NB4 (cell line): ENCODE data around the gene ESCO1.

Experiments used
- CTCF ChIP-seq: IDR thresholded peaks from one replicate; pipeline ENCODE4 v1.5.1; 2012; ENCODE audit warnings: low read depth, low read length
- MAX ChIP-seq: IDR thresholded peaks from 2 replicates; pipeline ENCODE4 v1.6.1; 2011; ENCODE audit warnings: low read depth, low read length
- MYC ChIP-seq: IDR thresholded peaks from 2 replicates; pipeline ENCODE4 v1.6.1; 2011; ENCODE audit warnings: low read depth, low read length

GRCh38 chr18:21605213-21605612 lies 4.7 kb upstream of the ESCO1 start:
- TF ChIP-seq CTCF (no peak), MAX (no peak), MYC (no peak)
